Endothelial cell of umbilical vein (primary cell): ENCODE data around the gene FBXO11. TPM values are rescaled to one million over a fixed set of nuclear protein-coding genes. Genes with fewer than 3 reads are reported as not detected.
A peak's percentile ranks its signal among the peaks of the same experiment; 100 is the strongest.
"Not testable (repeated sequence)": the region's sequence is repeated elsewhere in the genome, so short reads cannot be mapped to it uniquely, and the experiment has no call there.

Experiments used
- BruUV-seq: library from RNA; stranded (reverse); fragments of 400-500 nt; replicated peaks from 2 replicates; lab custom pipeline; 2021; lab: Mats Ljungman, UMichigan
- CTCF ChIA-PET: fragments of 300-600, 350-600 bp; sonication (Branson Sonifier 250); formaldehyde crosslinking; loops from one replicate; lab custom pipeline; 2021; ENCODE audit warnings: antibody characterized with exemption, inconsistent platforms; lab: Charles Lee
- POLR2A ChIA-PET: fragments of 300-600, 350-600 bp; sonication (Branson Sonifier 250); formaldehyde crosslinking; loops from one replicate; lab custom pipeline; 2021; ENCODE audit warnings: antibody characterized with exemption, inconsistent platforms; lab: Charles Lee
- DNase-seq: peaks from one replicate; pipeline ENCODE4 v3.0.0-alpha.2; 2011; ENCODE audit warnings: low read depth, low spot score
- FAIRE-seq: peaks from 2 replicates; lab custom pipeline; 2011; peaks lifted over from hg19 to GRCh38; lab: Jason Lieb, UNC
- H2AFZ ChIP-seq: 2 replicates; pipeline ENCODE4 v1.6.0; 2012; ENCODE audit warnings: low read depth, low read length, control low read depth, inconsistent platforms
- H3K27ac ChIP-seq: 2 replicates; pipeline ENCODE4 v1.5.1; 2011; ENCODE audit warnings: low read depth, mild to moderate bottlenecking, control low read depth, low read length, moderate library complexity; ENCODE audit not compliant: insufficient read depth
- H3K27me3 ChIP-seq, 2 experiments: 2 replicates each; pipeline versions ENCODE4 v1.6.0 to v1.6.1; 2011; ENCODE audit warnings: low read length in 2 of 2, mixed read lengths in 1 of 2; ENCODE audit not compliant: control insufficient read depth in 2 of 2, insufficient read depth in 2 of 2
- H3K36me3 ChIP-seq, 2 experiments: 2 replicates in 1 of 2; 3 replicates in 1 of 2; pipeline ENCODE4 v1.5.1; 2011; ENCODE audit warnings: low read length in 2 of 2, mild to moderate bottlenecking in 1 of 2, moderate library complexity in 1 of 2; ENCODE audit not compliant: control insufficient read depth in 2 of 2, insufficient read depth in 2 of 2; ENCODE audit errors: extremely low read depth in 1 of 2
- H3K4me1 ChIP-seq: 3 replicates; pipeline ENCODE4 v1.5.1; 2011; ENCODE audit warnings: mild to moderate bottlenecking, low read length; ENCODE audit not compliant: control insufficient read depth, insufficient read depth; ENCODE audit errors: extremely low read depth
- H3K4me2 ChIP-seq: 2 replicates; pipeline ENCODE4 v1.6.1; 2011; ENCODE audit warnings: low read length, control low read depth, mixed read lengths; ENCODE audit not compliant: insufficient read depth
- H3K4me3 ChIP-seq, 3 experiments: fragments of 200-600 bp in 1 of 3; sonication (generic), shearing (Covaris generic) in 1 of 3; replicated peaks in 1 of 3; 2 replicates each; pipeline ENCODE4 v1.5.1; 2011 to 2016; ENCODE audit warnings: control low read depth in 3 of 3, low read length in 3 of 3, mild to moderate bottlenecking in 2 of 3, inconsistent platforms in 1 of 3, low read depth in 1 of 3, moderate library complexity in 1 of 3; ENCODE audit not compliant: insufficient read depth in 1 of 3
- H3K79me2 ChIP-seq: 2 replicates; pipeline ENCODE4 v1.6.0; 2012; ENCODE audit warnings: low read length, inconsistent platforms; ENCODE audit not compliant: control insufficient read depth, insufficient read depth
- H3K9ac ChIP-seq: replicated peaks from 2 replicates; pipeline ENCODE3; 2011; ENCODE audit warnings: low read length, control low read depth; ENCODE audit not compliant: insufficient read depth; ENCODE audit errors: extremely low read depth
- H3K9me1 ChIP-seq: replicated peaks from 3 replicates; pipeline ENCODE4 v1.6.0; 2011; ENCODE audit warnings: mild to moderate bottlenecking, low read length; ENCODE audit not compliant: control insufficient read depth, insufficient read depth; ENCODE audit errors: extremely low read depth
- H3K9me3 ChIP-seq: replicated peaks from 2 replicates; pipeline ENCODE4 v1.5.1; 2012; ENCODE audit warnings: low read length, inconsistent platforms; ENCODE audit not compliant: control insufficient read depth, insufficient read depth
- H4K20me1 ChIP-seq: replicated peaks from 2 replicates; pipeline ENCODE3; 2011; ENCODE audit warnings: mild to moderate bottlenecking, low read length; ENCODE audit not compliant: control insufficient read depth, insufficient read depth; ENCODE audit errors: extremely low read depth
- FOS ChIP-seq: IDR thresholded peaks from 2 replicates; pipeline ENCODE4 v1.6.1; 2011; ENCODE audit warnings: mild to moderate bottlenecking, low read length, moderate library complexity, borderline replicate concordance; ENCODE audit not compliant: insufficient read depth
- JUN ChIP-seq: IDR thresholded peaks from 2 replicates; pipeline ENCODE4 v1.6.1; 2011; ENCODE audit warnings: borderline replicate concordance, low read depth; ENCODE audit not compliant: insufficient read length, insufficient read depth
- dilution Hi-C: fragments of 300-500 bp; cut with MboI; formaldehyde crosslinking; loops from one replicate; pipeline ENCODE4 v1.15.0; 2019; ENCODE audit warnings: low sequenced_read_pairs; ENCODE audit not compliant: extremely low pct_ligation_motif_present
- intact Hi-C: fragments of 100-400 bp; cut with micrococcal nuclease; formaldehyde crosslinking; loops from one replicate; pipeline ENCODE4 v1.10.0; 2022
- polyA plus RNA-seq, 4 experiments: library from polyadenylated mRNA; depleted of rRNA in 3 of 4; stranded (reverse) in 3 of 4; unstranded in 1 of 4; fragments of >200 nt; gene quantifications; 2 replicates each; pipeline versions ENCODE4 v1.2.1 to v1.2.3, GENCODE V29; 2011 to 2012; ENCODE audit warnings: missing spikeins in 1 of 4
- total RNA-seq: library from RNA; stranded (reverse); gene quantifications from 2 replicates; pipeline ENCODE4 v1.2.3, GENCODE V29; 2021

The FBXO11 gene
- total and polyA plus RNA-seq, 2 donors (not counting 3 experiments of a cell fraction or from before 2014, with no cell fraction given), result 23.4 to 59.6 TPM

- peak overlapping the region; percentile 7 for H3K27ac ChIP-seq
- no peak overlapping the region for H3K4me3 ChIP-seq
- H3K4me1 ChIP-seq, result peaks cover 21% of the 10 kb centered on the region
- dilution Hi-C loops, result no loop called here
- H3K9ac ChIP-seq, result no peak overlapping the region
- intact Hi-C loops, result no loop called here
- peaks cover 3% of the 10 kb centered on the region for H3K9me1 ChIP-seq
- H2AFZ ChIP-seq, result no peak overlapping the region
- POLR2A ChIA-PET, result no interaction called here
- peaks cover 8% of the 10 kb centered on the region for H4K20me1 ChIP-seq
- FAIRE-seq (no peak), DNase-seq (peak; percentile 51)
- no peaks in the 10 kb centered on the region for H3K36me3 ChIP-seq
- CTCF ChIA-PET, result interaction anchor here (1.1 to 1.4 kb wide), 2 partner anchors 9 kb away, joined by 3 to 4 read pairs; no protein-coding TSS in a partner anchor
- H3K27me3 ChIP-seq, result no peaks in the 10 kb centered on the region
- BruUV-seq, result no TSS peak
- peaks cover 95% of the 10 kb centered on the region for H3K79me2 ChIP-seq
- peak overlapping the region; percentile 52 for H3K4me2 ChIP-seq
- H3K9me3 ChIP-seq, result no peaks in the 10 kb centered on the region
- TF ChIP-seq JUN (no peak), FOS (peak; percentile 15)
Observed at GRCh38 chr2:47897883-47898731, 8.2 kb downstream of the FBXO11 start.

DNA sequence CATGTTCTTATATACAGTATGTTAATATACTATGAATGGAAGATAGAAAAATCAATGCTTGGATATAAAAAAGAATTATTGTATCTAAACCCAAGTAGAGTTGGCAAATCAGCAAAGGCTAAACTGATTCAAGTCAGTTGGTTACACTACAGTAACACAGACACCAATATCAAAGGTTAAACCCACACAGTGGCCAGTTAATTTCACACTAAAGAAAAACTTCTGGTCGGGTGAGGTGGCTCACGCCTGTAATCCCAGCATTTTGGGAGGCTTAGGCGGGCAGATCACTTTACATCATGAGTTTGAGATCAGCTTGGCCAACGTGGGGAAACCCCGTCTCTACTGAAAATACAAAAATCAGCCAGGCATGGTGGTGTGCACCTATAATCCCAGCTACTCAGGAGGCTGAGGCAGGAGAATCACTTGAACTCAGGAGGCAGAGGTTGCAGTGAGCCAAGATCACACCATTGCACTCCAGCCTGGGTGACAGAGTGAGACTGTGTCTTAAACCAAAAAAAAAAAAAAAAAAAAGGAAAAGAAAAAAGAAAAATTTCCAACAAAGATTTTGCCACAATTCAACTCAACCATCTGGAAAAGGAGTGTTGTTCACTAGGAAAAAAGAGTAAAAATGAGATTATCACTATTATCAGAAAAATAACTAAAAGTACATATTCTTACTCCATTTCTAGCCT lies 9.0 kb downstream of the FBXO11 start:
- H3K4me3 ChIP-seq, POLR2A ChIA-PET, H3K27me3 ChIP-seq, intact Hi-C loops, H3K27ac ChIP-seq, H3K9me1 ChIP-seq, BruUV-seq, H2AFZ ChIP-seq, H3K9me3 ChIP-seq, dilution Hi-C loops, H3K9ac ChIP-seq, H4K20me1 ChIP-seq, DNase-seq, H3K36me3 ChIP-seq, FAIRE-seq: not testable (repeated sequence)
- H3K79me2 ChIP-seq, result peaks cover 95% of the 10 kb centered on the region
- peak overlapping the region; percentile 52 for H3K4me2 ChIP-seq
- peaks cover 13% of the 10 kb centered on the region for H3K4me1 ChIP-seq
- CTCF ChIA-PET, result interaction anchor here (1.0 to 1.1 kb wide), 2 partner anchors 8 to 39 kb away, joined by 3 read pairs; no protein-coding TSS in a partner anchor
